GM21576 (cell line): ENCODE measurements around the gene EXOC4.
"Not testable (repeated sequence)": the region's sequence is repeated elsewhere in the genome, so short reads cannot be mapped to it uniquely, and the experiment has no call there.

Experiments used
- ATAC-seq: cut with Tn5 transposase; IDR thresholded peaks from one replicate; pipeline ENCODE4 v1.9.1; 2021; ENCODE audit warnings: mild to moderate bottlenecking, moderate library complexity; ENCODE audit not compliant: unreplicated experiment

The EXOC4 gene

DNA sequence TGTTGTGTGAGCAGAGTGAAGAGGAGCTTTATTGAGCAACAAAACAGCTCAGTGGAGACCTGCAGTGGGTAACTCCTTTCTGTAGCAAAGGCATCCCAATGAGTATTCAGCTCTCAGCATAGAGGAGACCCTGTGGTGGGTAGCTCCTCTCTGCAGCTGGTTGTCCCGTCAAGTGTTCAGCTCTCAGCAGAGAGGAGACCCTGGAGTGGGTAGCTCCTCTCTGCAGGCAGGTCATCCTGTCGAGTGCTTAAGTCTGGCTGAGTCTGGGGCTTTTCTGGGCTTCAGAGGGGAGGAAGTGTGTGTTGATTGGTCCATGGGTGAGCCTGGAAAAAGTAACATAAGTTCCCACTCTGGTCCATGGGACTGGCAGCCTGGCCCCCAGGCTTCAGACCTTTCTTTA lies 702.3 kb downstream of the EXOC4 start:
- ATAC-seq: no peak

DNA sequence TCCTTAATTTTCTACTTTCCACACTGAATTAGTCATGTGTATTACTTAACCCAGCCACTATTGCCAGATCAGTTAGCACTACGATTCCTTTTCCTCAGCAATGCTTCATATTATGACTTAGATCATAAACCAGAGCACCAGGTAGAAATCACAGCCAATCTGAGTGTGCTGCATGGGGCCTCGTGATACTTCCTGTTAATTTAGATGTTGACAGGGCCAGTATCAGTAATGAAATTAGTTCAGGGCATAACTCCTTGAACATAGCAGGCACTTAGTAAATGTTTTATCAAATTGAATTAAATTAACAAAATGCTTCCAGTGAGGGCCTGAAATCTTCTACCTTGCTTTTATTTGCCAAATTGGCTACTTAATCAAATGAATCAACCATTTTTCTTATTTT lies 705.0 kb downstream of the EXOC4 start:
- ATAC-seq: no peak

DNA sequence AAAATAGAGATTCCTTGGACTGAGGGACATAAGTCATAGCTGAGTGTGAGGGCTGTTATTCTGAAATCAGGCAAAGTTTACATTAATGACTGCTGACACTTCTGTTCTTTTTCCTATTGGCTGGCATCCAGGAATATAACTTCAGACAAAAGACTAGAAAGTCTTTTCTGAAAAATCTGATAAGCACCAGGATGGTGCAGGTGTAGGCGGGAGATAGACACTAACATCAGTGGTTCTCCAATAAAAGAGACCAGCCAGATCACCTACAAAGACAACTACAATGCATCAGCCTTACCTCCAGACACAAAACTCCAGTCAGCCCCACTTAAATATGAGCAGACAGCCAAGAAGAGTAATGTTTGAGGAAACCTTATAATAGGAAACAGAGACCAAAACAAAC lies 705.9 kb downstream of the EXOC4 start:
- no peak for ATAC-seq

DNA sequence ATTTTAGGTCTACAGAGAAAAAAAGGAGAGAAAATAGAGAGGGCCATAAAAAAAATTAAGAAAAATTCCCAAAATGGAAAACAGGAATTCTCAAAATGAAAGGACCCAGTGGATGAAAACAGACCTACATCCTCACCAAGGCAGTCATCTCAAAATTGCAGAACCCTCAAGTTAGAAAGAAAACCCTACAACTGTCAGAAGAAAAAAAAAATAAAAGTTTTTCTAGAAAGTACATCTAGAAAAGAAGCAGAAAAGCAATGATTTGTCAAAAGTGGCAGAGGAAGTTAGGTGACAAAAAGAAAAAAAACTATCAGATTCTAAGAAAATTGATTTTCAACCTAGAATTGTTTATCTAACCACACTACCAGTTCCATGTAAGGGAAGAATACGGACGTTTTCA lies 706.6 kb downstream of the EXOC4 start:
- no peak for ATAC-seq

DNA sequence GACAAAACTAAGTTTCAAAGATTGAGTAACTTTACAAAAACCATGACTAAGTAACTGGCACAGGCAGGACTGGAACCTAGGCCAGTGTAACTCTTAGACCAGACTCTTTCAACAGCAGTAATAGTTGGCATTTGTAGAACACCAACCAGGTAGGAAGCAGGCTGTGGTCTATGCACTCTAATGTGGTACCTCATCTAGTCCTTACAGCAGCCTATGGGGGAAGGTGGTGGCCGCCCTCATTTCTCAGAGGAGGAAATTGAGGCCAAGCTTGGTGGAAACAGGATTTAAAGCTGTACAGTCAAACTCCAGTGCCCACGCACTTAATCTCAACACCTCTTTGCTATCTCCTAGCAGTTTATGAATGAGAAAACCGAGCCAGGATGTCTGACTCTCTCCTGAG lies 708.8 kb downstream of the EXOC4 start:
- no peak for ATAC-seq

DNA sequence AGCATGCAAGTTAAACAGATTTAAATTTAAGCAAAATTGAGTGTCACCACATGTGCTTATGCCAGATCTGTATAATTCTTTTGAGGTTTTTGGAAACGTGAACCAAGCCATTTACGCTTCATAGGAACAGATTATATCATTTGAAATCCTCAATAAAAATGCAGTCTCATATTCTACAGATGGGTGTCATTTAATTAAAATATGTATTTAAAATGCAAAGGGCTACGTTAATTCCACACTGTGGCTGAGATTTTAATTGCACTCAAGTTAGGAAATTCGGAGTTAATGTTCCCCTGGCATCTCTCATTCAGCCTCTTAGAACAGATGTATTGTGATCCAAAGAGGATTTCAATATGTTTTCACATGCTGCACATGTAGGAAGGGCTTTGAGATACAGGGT lies 709.8 kb downstream of the EXOC4 start:
- ATAC-seq: no peak

DNA sequence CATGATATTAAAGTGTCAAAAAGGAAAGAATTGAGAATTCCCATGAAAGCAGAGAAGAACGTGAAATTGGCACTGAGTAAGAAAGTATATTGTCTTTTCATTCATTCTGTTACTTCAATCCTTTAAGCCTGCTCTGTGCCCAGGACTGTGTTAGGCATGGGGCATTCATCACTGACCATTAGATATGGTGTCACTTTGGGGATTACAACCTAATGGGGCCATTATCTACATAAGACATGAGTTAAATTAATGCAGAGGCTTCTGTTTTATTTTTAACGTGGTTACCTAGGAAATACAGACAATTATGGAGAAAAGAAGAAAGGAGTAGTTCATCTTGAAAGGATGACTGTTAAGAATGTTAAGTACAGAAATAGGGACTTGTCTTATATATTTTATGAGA lies 710.8 kb downstream of the EXOC4 start:
- ATAC-seq: no peak

DNA sequence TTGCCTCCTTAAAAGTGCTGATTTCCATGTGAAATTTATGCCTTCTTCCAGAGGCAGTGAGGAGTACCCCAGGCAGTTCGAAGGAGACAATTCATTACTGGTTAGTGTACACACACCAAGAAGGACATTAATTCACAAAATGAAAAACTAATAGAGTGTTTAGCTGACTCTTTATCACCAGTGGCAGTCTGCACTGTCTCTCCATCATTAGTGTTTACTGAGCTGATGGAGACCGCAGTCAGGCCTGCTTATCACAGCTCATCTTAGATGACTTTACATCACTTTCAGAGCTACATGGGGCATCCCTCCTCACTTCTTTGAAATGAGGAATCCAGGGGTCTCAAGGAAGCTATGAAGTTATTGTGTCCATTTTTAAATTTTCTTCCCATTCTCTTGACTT lies 718.7 kb downstream of the EXOC4 start:
- no peak for ATAC-seq

DNA sequence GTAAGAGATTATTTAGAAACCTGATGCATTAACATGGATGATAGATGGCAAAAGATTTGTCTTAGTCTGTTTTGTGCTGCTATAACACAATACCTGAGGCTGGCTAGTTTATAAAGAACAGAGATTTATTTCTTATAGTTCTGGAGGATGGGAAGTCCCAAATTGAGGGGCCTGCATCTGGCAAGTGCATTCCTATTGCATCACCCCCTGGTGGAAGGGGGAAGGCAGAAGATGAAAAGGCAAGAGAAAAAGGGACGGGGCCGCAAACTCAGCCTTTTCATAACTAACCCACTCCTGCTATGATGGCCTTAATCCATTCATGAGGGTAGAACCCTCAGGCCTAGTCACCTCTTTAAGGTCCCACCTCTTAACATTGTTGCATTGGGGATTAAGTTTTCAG lies 720.8 kb downstream of the EXOC4 start:
- ATAC-seq: no peak

DNA sequence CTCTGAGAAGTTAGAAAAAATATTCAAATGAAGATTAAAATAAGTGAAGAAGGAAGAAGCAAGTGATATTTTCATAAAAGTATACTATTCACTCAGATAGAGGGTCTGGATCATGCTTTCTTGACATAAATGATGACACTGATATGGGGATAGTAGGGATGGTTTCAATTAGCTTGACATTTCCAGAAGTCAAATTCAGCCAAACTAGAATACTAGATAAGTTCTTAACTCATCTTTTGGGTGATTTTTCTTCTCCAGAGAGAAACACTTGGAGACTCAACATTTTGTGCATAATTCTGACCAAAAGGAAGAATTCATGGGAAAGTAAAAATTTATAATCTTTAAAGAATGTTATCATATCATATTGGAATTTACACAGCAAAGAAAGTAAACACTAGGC lies 722.3 kb downstream of the EXOC4 start:
- no peak for ATAC-seq

DNA sequence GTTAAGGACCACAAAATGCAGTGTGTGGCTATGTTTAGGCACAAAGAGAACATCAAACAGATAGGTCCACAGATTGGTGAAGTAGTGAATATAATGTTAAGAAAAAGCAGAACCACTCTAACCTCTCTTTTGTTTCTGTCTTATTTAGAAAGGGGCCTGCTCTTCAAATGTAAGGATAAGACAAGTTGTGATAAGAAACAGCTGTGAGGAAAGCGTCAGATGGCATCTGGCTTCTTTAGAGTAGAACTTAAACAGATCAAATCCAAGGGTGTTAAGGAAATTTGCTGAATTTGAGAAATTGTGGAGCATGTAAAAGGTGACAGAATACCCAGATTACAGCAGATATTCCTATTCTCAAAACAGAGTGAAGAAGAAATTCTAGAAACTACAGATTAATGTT lies 723.3 kb downstream of the EXOC4 start:
- no peak for ATAC-seq

DNA sequence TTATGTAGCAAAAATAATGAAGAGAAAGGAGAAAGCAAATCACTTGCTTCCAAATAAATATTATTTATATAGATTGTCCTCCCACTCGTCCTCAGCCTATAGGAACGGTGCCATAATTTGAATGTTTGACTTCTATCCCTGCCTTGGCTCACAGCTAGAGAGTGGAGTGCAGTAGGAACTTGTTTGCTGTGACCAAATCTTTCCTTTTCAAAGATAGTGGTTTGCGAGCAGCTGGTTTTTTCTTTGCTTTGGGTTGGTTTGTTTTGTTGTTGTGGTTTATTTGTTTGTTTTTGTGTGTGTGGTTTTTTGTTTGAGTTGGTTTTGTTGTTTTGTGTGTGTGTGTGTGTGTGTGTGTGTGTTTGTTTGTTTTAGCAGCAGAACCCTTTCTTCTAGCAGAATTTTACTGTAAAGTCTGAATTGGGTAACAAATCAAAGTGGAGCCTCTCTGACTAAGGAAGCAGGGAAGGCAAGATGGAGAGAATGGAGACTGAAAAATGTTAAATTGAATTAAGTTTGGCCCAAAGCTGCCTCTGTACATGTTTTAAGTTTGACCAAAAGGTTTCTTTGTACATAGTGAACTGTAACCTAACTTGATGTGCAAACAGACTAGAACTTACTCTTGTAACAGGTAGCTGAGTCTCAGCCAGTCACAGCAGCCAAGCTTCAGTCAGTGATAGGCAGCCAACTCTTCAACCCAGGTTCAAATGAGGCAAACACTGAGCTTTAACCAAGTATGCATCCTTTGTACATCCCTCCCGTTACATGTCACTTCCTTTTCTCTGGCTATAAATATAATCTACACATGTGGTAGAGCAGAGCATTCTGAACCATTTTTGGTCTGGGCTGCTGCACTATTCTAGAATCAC lies 724.8 kb downstream of the EXOC4 start:
- ATAC-seq: no peak

DNA sequence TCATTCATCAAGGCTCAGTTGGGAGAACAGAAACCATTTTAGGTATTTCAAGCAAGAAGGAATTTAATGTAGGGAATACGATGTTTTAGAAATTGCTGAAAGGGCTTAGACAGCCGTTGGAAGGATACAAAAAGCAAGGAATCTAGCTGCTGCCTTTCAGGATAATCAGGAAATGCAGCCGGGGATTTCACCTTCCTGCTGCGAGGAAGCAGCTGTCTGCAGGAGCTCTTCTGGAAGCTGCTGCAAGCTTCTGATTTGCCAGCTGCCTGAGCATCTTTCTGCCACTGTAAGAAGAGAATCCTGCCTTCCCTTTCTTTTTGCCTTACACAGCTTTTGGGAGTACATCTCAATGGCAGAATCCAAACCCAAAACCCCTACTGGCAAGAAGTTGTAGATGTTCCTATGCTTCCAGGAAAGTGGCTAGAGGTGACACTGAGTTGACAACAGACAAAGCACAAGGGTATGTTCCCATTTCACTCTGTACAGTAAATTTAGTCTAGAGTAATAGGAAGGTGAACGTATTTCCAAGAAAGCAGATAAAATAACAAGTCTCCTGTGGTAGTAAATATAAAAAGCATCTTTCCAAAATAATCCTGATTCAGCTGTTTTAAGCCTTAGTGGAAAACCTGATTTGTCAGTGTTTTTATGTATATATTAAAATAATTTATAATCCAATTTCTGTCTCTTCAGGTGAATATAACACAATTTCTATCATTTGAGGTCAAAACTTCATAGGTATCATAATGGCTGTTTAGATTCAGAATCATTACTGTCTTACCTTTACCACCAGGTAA lies 725.8 kb downstream of the EXOC4 start:
- no peak for ATAC-seq

DNA sequence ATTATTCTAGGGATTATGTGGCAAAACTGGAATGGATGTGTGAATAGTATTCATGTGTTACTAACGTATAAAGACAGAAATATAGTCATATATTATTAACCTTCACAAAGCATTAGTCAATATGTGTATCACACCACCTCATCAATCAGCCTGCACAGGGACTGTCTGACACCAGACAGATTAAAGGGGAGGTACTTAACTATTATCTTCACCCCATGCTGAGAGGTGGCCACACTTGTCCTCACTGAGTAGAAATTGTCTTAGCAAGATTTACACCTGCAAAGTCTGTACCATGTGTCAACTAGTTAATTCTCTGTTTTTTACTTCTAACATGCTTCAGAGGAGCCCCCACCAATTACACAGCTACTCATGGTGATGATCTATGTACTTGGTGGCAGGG lies 727.9 kb downstream of the EXOC4 start:
- no peak for ATAC-seq

DNA sequence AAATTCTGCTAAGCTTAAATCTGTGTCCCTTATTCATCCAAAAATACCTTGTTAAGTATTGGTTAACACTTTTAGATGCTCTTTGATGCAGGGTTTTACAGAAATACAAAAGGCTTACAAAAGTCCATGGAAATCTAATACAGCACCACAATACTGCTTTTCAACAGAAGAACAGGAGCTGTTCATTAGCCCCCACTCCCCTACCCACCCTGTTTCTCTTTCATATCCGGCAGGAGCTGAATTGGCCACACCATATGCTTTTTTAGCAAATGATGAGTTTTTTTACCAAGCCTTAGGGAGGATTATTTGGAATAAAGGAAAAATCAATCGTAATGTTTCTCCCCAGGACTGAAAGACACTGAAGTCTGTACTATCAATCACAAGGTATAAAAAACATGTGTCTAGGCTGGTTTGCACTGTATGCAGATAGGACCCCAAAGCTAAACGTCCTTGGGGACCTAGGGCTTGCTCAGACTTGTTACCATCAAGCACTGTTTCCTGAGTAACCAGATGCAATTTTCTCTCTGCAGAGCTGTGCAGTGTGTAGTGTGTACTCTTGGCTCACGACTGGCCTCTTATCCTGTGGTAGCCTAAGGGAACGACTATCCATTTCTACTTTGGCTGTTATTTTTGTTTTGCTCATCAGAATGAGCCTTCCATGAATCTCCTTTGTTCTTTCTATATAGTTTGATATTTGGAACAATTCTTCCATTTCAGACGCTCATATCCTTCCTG lies 731.0 kb downstream of the EXOC4 start:
- ATAC-seq: no peak

DNA sequence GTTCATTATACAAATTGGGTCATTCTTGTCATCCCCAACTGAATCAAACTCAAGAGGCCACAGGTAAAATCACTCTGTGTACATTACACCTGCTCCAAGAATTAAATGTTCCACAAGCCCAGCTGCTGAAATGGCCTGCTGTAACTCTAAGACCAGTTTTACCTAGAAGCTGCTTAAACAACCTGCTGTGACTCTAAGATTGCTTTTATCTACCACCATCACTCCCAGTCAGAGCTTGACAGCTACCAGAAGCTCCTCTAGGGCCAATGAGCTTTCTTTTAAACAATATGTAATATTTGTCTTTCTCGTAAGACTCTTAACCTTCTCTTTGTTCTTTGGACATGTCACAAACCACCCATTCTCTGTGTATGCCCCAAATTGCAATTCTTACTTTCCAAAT lies 732.4 kb downstream of the EXOC4 start:
- no peak for ATAC-seq

DNA sequence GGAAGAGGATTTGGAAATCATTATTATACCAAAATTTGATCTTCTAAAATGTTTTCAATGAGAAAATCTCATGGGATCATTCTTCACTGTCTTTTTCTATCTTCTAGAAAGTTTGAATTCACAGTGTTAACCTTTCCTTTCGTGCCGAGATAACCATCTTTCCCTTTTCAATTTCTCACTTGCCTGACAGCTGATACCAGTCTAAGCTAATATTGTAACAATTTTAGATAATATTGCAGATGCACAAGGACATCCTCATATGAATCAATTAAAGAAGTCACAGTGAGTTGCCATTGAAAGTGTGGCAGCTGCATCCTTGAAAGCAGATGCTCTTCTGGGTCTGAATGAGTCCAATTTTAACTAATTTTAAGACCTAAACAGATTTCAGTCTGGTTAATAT lies 734.7 kb downstream of the EXOC4 start:
- ATAC-seq: no peak

DNA sequence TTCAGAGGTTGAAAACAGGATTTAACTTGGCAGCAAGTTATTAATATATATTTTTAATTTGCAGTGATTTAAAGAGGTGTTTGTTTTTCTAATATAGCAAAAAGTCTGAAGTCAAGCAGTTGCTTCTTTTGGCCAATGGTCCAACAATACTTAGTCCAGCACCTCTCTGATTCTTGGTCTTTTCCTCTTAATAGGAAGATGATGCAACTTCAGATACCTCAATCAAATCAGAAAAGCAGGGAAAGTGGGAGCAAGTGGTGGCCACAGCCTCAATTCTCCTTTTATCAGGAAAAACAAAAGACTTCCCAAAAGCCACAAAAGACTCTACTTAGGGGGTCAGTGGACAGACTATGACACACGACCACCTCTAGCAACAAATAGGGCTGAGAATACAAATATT lies 740.7 kb downstream of the EXOC4 start:
- no peak for ATAC-seq

DNA sequence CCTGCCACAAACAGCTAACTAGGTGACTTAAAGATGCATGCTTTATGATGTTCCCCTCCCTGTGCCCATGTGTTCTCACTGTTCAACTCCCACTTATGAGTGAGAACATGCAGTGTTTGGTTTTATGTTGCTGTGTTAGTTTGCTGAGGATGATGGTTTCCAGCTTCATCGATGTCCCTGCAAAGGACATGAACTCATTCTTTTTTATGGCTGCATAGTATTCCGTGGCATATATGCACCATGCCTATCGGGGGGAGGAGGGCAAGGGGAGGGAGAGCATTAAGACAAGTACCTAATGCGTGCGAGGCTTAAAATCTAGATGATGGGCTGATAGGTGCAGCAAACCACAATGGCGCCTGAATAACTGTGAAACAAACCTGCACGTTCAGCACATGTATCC lies 741.2 kb downstream of the EXOC4 start:
- ATAC-seq: not testable (repeated sequence)

DNA sequence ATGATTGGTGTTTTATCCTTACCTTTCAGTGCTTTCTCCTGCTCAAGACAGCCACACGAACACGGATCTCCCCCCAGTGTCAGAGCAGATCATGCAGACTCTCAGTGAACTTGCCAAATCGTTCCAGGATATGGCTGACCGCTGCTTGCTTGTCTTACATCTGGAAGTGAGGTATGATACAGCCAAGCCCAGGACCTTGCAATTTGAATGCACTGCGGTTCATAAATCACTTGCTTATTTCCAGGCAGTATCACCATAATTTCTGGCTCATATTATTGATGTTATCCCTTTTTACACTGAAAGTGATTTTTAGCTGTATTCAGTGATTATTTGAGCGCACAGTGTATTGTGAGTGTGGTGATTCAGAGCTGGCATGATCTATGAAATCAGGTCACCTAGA lies 744.6 kb downstream of the EXOC4 start:
- no peak for ATAC-seq

DNA sequence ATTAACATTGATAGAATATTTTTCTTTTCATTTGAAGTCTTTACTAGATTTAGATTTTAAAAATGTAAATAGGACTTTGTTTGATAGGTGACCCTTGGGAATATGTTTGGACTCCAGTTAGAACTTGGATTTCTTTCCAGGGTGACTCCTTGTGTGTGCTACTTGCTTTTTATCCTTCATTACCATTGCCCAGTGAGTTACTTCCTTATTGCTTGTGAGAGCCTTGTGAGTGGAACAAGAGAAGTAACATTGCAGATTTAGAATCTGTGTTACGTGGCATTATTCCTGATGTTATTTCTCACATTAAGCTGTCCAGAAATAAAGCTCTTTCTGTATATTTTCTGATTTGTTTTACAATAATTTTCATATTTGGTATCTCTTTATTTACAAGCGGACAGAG lies 746.3 kb downstream of the EXOC4 start:
- ATAC-seq: no peak
